C4-2B (cell line): ENCODE data around the gene SMIM5.

Source experiments
- CTCF ChIP-seq: fragments of 450-650 bp; conservative IDR thresholded peaks from 2 replicates; pipeline ENCODE4 v1.5.1; 2017; ENCODE audit warnings: mild to moderate bottlenecking
- ZFX ChIP-seq: fragments of 450-650 bp; IDR thresholded peaks from 2 replicates; pipeline ENCODE4 v1.6.1; 2017

- TF ChIP-seq CTCF (no peak), ZFX (no peak)
Measured at GRCh38 chr17:75607086-75607485, 26.1 kb upstream of the SMIM5 start.
